ENCODE measurements around the gene MYMX.
A peak's percentile ranks its signal among the peaks of the same experiment; 100 is the strongest.

Gene MYMX

DNA sequence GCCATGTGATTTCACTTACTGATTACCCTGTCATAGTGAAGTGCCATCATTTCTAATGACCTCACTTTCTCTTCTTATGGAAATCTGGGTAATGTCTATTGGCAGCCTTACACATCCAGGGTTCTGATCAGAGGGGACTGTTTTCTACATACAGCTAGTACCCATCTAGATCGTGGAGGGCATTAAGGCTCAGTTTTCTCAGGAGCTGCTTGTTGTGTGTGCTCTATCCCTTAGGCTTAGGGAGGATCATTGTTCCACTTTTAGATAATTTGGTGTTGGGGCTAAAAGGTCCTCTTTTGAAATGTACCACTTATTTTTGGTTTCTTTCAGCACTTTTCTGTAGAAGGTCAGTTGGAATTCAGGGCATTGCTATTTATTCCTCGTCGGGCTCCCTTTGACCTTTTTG is 34.0 kb downstream of the MYMX start:
- TF ChIP-seq POLR2A (IDR thresholded peaks at IDR 0.05; ENCODE audit: low read depth, low read length), result no peak
- FAIRE-seq (no peak), DNase-seq (ENCODE audit: insufficient read length, low spot score) (no peak)

DNA sequence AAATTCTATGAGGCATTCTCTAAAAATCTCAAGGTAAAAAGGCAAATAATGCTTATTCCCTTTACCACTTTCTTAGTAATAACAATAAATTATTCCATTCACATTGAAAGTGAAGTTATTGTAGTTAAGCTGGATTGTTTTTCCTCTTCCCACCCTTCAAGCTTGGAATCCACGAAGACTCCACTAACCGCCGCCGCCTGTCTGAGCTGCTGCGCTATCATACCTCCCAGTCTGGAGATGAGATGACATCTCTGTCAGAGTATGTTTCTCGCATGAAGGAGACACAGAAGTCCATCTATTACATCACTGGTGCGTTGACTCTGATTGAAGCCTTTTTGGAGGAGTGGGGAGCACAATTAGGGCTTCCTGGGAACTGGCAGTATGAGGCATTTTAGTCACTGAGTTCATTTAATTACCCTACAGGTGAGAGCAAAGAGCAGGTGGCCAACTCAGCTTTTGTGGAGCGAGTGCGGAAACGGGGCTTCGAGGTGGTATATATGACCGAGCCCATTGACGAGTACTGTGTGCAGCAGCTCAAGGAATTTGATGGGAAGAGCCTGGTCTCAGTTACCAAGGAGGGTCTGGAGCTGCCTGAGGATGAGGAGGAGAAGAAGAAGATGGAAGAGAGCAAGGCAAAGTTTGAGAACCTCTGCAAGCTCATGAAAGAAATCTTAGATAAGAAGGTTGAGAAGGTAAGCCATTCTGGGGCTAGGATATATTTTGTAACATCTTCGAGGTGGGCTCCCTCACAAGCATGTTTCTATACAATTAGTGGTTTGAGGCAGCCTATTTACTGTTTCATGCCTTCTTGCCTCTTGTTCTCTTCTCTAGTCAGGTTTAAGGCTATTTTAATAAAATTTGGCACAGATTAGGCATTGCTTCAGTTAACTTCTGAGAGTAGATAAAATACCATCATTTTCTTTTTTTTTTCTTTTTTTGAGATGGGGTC is 35.1 kb downstream of the MYMX start:
- DNase-seq (ENCODE audit: insufficient read length, low spot score), result no peak
- no peak for TF ChIP-seq POLR2A (IDR thresholded peaks at IDR 0.05; ENCODE audit: low read depth, low read length)
- no peak for FAIRE-seq

DNA sequence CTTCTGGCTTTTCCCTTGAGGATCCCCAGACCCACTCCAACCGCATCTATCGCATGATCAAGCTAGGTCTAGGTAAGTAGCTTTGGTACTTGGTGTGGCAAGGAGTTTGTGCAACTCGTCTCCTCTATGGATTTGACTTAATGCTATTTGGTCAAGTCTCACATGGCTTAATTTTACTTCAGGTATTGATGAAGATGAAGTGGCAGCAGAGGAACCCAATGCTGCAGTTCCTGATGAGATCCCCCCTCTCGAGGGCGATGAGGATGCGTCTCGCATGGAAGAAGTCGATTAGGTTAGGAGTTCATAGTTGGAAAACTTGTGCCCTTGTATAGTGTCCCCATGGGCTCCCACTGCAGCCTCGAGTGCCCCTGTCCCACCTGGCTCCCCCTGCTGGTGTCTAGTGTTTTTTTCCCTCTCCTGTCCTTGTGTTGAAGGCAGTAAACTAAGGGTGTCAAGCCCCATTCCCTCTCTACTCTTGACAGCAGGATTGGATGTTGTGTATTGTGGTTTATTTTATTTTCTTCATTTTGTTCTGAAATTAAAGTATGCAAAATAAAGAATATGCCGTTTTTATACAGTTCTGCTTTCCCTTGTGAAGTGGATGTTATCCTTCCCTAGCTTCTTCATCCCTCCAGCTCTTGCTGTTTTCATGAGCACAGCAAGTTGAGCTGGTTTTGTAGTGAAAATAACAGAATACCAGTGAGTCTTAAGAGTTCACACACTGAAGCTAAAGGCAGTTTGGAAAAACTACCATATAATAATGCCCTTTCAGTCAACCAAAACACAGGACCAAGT is 36.8 kb downstream of the MYMX start:
- FAIRE-seq (no peak), DNase-seq (ENCODE audit: insufficient read length, low spot score) (no peak)
- no peak for TF ChIP-seq POLR2A (IDR thresholded peaks at IDR 0.05; ENCODE audit: low read depth, low read length)

DNA sequence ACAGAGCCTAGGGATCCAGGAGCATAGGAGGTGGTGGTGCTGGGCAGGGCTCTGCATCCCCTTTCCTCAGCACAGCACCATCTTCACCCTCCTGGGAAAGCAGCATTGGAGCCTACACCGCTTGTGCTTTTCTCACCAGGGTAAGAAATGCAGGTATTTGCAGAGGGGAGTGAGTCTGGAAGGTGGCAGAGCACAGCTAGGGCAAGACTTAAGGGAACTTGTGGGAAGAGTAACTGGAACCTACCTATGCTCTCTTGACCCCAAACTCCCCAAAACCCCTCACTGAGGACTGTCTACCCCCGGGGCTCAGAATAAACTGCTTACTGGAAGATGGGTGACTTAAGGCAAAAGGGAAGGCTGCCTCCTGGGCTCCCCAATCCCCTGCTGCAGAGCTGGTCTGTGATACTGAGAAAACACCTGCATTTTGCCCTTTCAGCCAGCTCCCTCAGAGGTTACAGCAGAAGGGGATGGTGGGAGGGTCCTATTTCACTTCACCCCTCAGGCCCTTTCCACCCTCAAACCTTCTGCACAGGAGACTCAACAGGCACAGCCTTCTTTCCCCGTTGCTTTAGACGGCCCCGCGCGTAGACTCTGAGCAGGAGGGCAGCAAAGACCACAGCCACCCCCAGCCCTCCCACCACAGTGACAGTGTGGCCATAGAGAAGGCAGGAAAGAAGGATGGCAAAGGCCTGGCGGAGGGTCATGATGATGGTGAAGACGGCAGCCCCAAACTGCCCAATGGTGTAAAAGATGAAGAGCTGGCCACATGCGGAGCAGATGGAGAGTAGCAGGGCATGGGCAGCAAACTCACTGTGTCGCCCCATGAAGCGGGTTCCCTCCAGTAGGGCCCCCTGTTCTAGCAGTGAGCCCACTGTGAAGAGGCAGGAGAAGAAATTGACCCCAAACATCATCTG is 37.7 kb downstream of the MYMX start:
- TF ChIP-seq POLR2A (IDR thresholded peaks at IDR 0.05; ENCODE audit: low read depth, low read length), result peak; percentile 12; the same call in 1 of the 2 replicates
- DNase-seq (ENCODE audit: insufficient read length, low spot score) (no peak), FAIRE-seq (no peak)

DNA sequence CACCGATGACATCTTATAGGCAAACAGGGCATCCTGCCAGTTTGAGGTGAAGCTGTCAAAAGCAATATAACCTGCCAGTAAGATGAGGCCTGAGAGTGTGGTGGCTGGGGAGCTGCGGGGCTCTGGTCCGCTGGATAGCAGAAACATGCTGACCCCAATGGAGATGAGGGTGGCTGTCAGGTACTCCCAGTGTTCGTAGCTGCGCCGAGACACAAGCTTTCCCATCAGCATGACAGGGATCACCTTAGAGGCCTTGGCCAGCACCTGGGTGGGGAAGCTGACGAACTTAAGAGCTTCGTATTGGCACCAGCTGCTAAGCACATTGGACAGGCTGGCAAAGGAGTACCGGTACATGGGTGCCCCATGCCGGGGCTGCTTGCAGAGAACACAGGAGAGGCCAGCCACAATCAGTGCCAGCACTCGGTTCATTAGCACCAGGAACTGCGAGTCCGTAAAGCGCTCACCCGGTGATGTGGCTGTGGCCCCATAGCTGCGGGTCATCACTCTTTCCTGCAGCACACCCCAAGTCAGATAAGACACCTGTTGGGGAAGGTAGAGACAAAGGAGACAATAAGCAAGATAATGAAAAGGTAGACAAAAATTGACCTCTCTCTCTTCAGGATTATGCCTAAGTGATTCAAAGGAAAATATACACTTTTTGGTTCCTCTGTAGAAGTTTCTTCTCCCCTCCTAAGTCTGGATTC is 38.5 kb downstream of the MYMX start:
- no peak for TF ChIP-seq POLR2A (IDR thresholded peaks at IDR 0.05; ENCODE audit: low read depth, low read length)
- DNase-seq (ENCODE audit: insufficient read length, low spot score) (no peak), FAIRE-seq (no peak)

DNA sequence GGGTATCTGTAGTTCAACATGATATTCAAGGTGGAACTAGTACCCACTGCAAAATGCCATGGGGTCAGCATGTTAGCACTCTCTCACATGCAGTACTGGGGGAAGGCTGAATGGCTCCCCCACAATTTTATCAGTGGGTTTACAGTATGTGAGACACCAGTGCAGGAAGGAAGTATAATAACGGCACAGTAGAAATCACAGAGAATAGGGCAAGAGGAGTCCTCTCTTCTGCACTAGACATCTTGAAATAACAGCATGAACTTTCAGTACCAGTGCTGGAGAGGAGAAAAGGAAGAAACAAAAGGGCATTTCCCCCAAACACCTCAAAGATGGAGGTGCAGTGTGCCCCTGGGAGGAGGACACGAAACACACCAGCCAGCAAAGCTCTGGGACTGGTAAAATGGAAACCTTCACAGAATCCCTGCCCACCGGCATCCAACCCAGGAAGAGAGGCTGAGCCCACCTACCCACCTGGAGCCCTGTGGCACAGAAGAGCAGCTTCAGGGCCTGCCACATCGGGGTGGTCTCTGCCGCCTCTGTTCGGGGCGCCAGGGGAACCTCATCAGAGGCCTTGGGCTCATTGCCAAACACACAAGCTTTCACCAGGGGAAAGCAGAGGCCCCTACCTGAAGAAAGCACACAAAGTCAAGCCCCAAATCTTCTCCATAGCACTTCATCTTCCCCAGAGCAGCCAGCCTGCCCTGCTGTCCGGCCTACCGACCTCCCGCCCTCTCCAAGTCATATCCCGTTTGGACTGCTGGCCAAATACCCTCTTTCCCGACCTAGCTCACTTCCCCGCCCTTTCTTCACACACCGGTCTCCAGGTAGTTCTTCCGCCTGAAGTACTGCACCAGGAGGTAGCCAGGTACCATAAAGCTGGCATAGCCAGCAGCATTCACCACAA is 39.4 kb downstream of the MYMX start:
- DNase-seq (ENCODE audit: insufficient read length, low spot score) (no peak), FAIRE-seq (no peak)
- no peak for TF ChIP-seq POLR2A (IDR thresholded peaks at IDR 0.05; ENCODE audit: low read depth, low read length)

DNA sequence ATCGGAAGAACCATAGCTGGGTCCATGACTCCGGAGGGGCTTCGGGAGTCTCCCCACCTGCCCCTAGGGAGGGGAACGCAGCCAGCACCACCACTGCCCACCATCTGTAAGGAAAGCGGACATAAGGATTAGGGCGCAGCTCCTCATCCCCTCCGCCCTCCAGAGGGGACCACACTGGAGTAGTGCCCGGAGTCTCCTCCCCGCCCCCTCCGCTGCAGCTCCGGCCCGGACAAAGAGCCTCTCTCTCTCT is 40.0 kb downstream of the MYMX start:
- no peak for FAIRE-seq
- DNase-seq (ENCODE audit: insufficient read length, low spot score), result no peak
- TF ChIP-seq POLR2A (IDR thresholded peaks at IDR 0.05; ENCODE audit: low read depth, low read length), result no peak; the same call in 1 of the 2 replicates

DNA sequence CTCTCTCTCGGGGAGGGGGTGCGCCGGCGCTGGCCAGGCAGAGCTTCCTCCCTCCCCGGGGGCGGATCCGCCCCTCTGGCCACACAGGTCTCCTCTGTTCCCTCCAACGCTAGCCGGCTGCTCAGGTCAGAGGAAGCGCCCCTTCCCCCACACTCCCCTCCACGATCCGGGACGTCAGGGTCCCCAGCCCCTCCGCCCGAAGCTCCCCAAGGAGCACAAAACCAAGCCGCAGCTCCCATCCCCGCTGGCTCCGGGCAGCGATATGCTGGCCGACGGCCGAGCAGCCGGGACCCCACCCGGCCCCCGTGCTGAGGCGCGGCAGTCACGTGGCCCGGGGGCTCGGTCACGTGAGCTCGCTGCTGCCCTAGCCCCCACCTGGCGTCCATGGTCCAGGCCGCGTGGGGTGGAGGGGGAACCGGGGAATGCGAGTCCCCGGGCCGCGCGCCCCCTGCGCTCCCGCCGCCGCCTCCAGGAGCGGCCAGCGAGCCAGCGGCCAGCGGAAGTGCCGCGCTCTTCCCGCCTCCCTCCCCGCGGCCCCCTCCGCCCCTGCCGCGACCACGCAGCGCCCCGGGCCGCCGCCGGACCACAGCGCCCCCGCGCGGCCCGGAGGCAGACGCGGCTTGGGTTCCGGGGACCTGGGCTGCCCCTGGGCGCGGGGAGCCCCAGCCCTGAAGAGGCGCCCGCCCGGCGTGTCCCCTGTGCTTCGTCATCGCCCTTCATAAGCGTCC is 40.5 kb downstream of the MYMX start, which contains the start of gene SLC35B2:
TSS of gene SLC35B2 (minus strand) at position 504 of the 728 bp plus-strand sequence. CDS start at position 386, 118 bp downstream.
- FAIRE-seq (no peak), DNase-seq (ENCODE audit: insufficient read length, low spot score) (peak; percentile 90)
- peak; percentile 91 for TF ChIP-seq POLR2A (IDR thresholded peaks at IDR 0.05; ENCODE audit: low read depth, low read length)

DNA sequence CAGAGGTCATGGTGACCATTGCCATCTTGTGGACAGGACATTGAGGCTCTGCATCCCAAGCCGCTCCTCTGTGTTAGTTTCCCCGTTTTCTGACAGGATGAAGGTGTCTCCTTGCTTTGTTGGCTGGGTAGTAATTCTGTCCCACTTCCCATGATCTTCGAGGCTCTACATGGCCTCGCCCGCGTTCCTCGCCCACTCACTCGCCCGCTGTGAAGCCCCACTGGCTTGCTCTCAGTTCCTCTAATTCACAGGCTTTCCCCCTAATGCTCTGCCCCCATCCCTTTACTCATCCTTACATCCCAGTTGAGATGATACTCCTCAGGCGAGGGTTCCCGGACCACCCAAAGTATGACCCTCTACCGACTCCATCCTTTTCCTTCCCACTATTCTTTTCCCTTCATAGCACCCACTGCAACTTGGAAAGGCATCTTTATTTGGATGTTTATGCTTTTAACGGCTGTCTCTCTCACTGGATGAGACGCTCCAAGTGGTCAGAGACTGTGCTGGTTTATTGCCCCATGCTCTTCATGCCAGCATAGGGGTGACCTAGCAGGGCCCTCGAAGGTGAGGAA is 41.1 kb downstream of the MYMX start:
- no peak for TF ChIP-seq POLR2A (IDR thresholded peaks at IDR 0.05; ENCODE audit: low read depth, low read length)
- FAIRE-seq, result no peak

DNA sequence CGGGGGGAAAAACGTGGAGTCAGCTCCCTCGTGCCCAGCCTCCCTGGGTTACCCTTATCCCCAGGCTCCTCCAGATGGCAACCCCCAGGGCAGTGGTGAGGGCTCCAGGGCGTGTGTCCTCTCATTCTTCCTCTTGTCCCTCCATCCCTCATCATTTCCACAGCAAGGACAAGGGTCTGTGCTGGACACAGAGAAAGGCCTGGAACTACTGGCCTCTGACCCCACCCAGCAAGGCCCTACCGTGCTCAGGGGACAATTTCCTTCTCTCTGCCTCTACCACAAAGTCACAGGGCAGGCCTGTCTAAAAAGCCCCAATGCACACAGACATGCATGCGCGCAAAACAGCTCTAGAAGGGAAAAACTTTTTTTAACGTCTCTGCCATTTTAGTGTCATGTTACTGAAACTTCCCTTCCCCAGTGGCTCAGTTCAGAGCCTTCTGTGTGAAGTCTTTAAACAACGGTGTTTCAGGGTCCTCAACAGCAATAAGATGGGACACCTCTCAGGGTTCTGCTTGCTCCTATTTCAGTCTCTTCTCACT is 41.7 kb downstream of the MYMX start:
- DNase-seq (ENCODE audit: insufficient read length, low spot score) (no peak), FAIRE-seq (no peak)
- no peak for TF ChIP-seq POLR2A (IDR thresholded peaks at IDR 0.05; ENCODE audit: low read depth, low read length)

More for the DNA sequence above, 41.1 kb downstream of the MYMX start:
- no peak for DNase-seq (ENCODE audit: insufficient read length, low spot score)

DNA sequence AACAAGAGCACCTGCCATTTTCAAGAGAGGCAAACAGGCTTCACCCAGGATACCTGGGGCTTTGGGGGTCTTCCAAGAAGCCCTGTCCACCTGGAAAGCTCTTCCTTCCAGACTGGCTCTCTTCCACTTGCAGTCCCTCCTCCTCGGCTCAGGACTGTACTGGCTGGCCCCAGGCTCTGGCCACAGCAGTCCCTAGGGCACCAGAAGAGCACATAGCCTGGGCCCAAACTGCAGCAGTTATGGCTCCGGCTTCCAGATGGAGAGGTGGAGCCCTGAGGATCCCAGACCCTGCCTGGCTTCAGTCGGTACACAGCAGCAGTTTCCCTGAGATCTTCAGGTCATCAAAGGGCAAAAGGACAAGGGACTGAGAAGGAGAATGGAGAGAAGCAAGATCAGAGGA is 42.2 kb downstream of the MYMX start:
- TF ChIP-seq POLR2A (IDR thresholded peaks at IDR 0.05; ENCODE audit: low read depth, low read length), result no peak
- no peak for DNase-seq (ENCODE audit: insufficient read length, low spot score)
- FAIRE-seq, result no peak

Measured in H54 (cell line).